ENCODE results near the gene RPS24. TPM values are rescaled to one million over a fixed set of nuclear protein-coding genes. Genes with fewer than 3 reads are reported as not detected.

Gene RPS24
- polyA plus RNA-seq, 3 donors: 4,081 to 4,601 (median 4,270) TPM

DNA sequence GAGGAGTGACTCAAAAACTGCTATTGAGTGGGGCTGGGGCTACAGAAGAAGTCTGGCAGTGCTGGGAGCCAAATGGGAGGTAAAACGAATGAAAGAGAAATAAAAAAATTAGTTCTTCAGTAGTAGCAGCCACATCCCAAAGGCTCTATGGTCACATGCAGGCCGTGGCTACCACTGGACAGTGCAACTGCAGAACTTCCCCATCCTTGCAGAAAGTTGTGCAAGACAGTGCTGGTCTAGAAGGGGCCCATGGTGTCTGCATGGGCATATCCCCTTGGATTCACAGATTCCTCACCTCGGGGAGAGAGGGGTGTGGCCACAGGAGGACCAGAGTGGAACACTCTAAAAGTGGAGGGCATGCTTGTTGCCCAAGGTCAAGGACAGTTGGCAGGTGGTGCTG is 47.6 kb downstream of the RPS24 start:
- no peak for DNase-seq (ENCODE audit: low read depth in 3 of 3, low spot score in 2 of 3)

DNA sequence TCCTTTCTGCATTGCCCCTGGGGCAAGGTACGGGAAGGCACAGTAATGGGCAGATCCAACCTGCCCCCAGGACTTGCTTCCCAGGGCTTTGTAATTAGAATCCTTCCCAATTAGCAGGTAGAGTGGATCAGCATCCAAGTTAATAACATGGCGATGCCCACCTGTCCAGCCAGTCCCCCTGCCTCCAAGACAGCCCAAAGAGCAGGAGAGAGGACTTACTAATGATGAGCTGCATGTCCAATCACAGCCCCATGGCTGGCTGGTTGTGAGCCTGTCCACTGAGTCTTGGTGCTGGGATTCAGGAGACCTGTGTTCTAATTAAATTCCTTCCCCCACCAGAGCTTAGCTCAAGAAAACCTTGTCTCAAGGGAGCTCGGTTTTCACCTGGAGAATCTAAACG is 49.0 kb downstream of the RPS24 start:
- no peak for DNase-seq (ENCODE audit: low read depth in 3 of 3, low spot score in 2 of 3)

Other genes with a start within 250 kb of the RPS24 start
- gene DLG5, start 107.1 kb upstream of the RPS24 start, polyA plus RNA-seq (ENCODE audit: insufficient read length in 3 of 3): 10 to 100 TPM; 35.7 to 39.1 (median 37.7) TPM
- gene POLR3A, start 4.3 kb upstream of the RPS24 start, polyA plus RNA-seq (ENCODE audit: insufficient read length in 3 of 3): 10 to 100 TPM; 16.0 to 17.3 (median 17.2) TPM

Measured in right renal cortex interstitium (tissue), 3 donors.